ENCODE data around the gene TBXAS1.

The TBXAS1 gene

GRCh38 chr7:139857791-139858190 lies 28.7 kb downstream of the TBXAS1 start:
- no peak for ATAC-seq
- peaks cover 42% of the 10 kb centered on the region for H3K4me1 Mint-ChIP-seq
- no peaks in the 10 kb centered on the region for H3K27me3 Mint-ChIP-seq
- no peaks in the 10 kb centered on the region for H3K36me3 Mint-ChIP-seq
- H3K27ac Mint-ChIP-seq = no peak overlapping the region
- H3K4me3 Mint-ChIP-seq = no peak overlapping the region
- no peaks in the 10 kb centered on the region for H3K9me3 Mint-ChIP-seq

- Mint-ChIP-seq H3K9me3 (peaks cover 7% of the 10 kb centered on the region), H3K4me1 (peaks cover 22% of the 10 kb centered on the region), H3K27ac (peak overlapping the region; percentile 87), H3K27me3 (no peaks in the 10 kb centered on the region), H3K36me3 (peaks cover 8% of the 10 kb centered on the region), H3K4me3 (peak overlapping the region; percentile 30)
- ATAC-seq = peak; percentile 97
Measured at GRCh38 chr7:139860090-139860775, 31.2 kb downstream of the TBXAS1 start.

- H3K4me3 Mint-ChIP-seq = no peak overlapping the region
- H3K36me3 Mint-ChIP-seq = peaks cover 8% of the 10 kb centered on the region
- H3K27me3 Mint-ChIP-seq = no peaks in the 10 kb centered on the region
- H3K9me3 Mint-ChIP-seq = peaks cover 7% of the 10 kb centered on the region
- peaks cover 10% of the 10 kb centered on the region for H3K4me1 Mint-ChIP-seq
- H3K27ac Mint-ChIP-seq = no peak overlapping the region
- ATAC-seq = no peak
Measured at GRCh38 chr7:139861803-139862202, 32.7 kb downstream of the TBXAS1 start.

DNA sequence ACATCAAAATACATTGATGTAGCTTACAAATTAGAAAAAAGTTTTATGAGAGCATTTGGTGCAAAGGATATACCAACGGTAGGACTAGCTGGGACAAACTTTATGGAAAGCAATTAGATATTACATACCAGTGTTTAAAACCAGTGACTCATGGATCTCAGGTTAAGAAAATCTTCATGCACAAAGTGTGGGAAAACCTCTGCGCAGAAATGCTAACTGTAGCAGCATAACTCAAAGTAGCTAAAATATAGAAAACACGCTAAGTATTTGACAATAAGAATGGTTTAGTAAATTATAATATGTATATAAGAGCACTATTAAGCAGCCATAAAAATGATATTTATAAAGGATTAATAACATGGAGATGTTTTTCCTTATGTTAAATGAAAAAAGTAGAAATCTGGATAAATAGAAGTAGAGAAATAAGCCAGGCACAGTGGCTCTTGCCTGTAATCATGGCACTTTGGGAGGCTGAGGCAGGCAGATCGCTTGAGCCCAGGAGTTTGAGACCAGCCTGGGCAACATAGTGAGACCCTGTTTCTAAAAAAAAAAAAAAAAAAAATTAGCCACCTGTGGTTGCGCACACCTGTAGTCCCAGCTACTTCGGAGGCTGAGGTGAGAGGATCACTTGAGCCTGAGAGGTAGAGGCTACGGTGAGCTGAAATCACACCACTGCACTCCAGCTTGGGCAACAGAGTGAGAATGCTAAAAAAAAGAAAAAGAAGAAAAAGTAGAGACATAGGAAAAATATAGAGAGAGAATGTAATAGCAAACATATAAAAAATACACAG lies 37.2 kb downstream of the TBXAS1 start:
- H3K4me3 Mint-ChIP-seq = no peak overlapping the region
- H3K27me3 Mint-ChIP-seq = no peaks in the 10 kb centered on the region
- H3K36me3 Mint-ChIP-seq = peaks cover 8% of the 10 kb centered on the region
- H3K4me1 Mint-ChIP-seq = peaks cover 6% of the 10 kb centered on the region
- H3K9me3 Mint-ChIP-seq = peaks cover 7% of the 10 kb centered on the region
- no peak overlapping the region for H3K27ac Mint-ChIP-seq
- no peak for ATAC-seq

DNA sequence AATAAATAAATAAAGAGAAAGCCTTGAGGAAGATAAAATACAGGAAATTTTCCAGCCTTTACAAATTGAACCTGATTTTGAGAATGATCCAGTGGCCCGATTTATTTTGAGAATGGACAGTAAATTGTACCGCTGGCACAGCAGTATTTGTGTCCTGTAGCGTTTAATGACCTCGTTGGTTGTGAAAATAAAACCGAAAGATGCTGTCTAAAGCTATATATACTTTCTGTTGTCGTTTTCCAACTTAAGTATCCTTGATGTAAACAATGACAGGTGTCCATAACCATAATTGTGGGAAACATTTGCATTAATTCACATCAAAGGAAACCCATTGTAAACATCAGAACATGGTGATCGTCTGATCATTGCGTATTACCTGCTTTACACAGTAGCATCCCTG lies 38.8 kb downstream of the TBXAS1 start:
- peaks cover 7% of the 10 kb centered on the region for H3K9me3 Mint-ChIP-seq
- H3K27me3 Mint-ChIP-seq = no peaks in the 10 kb centered on the region
- peaks cover 6% of the 10 kb centered on the region for H3K4me1 Mint-ChIP-seq
- no peak overlapping the region for H3K27ac Mint-ChIP-seq
- H3K4me3 Mint-ChIP-seq = no peak overlapping the region
- no peak for ATAC-seq
- H3K36me3 Mint-ChIP-seq = peaks cover 8% of the 10 kb centered on the region

DNA sequence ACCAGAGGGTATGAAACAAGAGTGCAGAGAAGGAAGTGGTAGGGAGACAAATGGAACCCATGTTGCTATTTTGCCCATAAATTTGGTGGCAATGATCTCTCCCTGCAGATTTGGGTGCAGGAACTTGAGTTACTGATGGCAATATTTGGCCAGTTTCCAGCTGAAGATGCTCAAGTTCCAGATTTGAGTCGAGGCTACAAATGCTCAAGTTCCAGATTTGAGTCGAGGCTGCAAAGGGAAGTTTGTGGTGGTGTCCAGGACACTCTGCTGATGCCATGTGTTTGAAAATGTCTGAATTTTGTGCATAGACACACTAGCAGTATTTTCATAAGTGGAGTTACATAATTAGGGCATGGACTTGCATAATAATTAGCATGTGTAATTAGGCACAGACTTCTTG lies 40.8 kb downstream of the TBXAS1 start:
- no peak overlapping the region for H3K27ac Mint-ChIP-seq
- H3K4me3 Mint-ChIP-seq = no peak overlapping the region
- peaks cover 6% of the 10 kb centered on the region for H3K4me1 Mint-ChIP-seq
- peaks cover 11% of the 10 kb centered on the region for H3K36me3 Mint-ChIP-seq
- ATAC-seq = no peak
- H3K27me3 Mint-ChIP-seq = no peaks in the 10 kb centered on the region
- H3K9me3 Mint-ChIP-seq = peaks cover 2% of the 10 kb centered on the region

DNA sequence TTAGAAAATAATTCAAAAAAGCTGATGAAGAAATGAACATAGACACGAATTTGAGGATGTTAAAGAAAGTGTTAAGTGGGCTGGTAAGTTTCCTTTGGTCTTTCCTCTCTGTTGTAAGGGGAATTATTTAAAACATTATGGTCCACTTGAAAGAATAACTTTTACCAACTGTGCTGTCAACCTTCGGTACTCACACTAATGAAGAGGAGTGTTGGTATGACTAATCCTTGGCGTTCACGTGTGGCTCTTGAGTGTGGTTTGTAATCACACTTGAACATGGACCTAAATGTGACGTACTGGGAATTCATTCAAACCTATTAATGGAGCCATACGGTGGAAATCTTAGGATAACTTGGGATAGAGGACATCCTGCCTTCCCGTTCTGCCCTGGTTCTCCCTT lies 41.3 kb downstream of the TBXAS1 start:
- ATAC-seq = no peak
- no peak overlapping the region for H3K27ac Mint-ChIP-seq

DNA sequence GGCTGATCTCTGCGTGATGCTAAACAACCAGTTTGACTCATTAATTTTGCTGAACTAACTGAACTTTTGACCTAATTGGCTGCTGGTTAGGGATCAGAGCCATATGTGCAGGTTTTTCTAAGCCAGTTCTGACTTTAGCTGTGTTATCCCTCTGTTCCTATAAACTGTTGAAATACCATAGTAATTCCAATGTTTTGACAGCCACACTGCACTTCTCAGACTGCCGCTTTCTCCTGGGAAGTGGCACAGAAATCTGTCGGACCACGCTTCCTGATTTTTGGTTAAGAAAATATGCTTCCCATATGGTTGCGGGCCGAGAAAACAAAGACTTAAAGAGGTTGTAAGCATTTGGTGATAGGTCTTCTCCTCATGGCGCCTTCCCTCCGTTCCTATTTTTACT lies 42.3 kb downstream of the TBXAS1 start:
- no peak for ATAC-seq
- Mint-ChIP-seq H3K4me3 (no peak overlapping the region), H3K27me3 (no peaks in the 10 kb centered on the region), H3K4me1 (peaks cover 13% of the 10 kb centered on the region), H3K27ac (no peak overlapping the region), H3K9me3 (no peaks in the 10 kb centered on the region), H3K36me3 (peaks cover 11% of the 10 kb centered on the region)

More for the DNA sequence above, 41.3 kb downstream of the TBXAS1 start:
- peaks cover 6% of the 10 kb centered on the region for H3K4me1 Mint-ChIP-seq
- no peaks in the 10 kb centered on the region for H3K9me3 Mint-ChIP-seq
- peaks cover 11% of the 10 kb centered on the region for H3K36me3 Mint-ChIP-seq
- H3K4me3 Mint-ChIP-seq = no peak overlapping the region
- no peaks in the 10 kb centered on the region for H3K27me3 Mint-ChIP-seq

- Mint-ChIP-seq H3K4me3 (no peak overlapping the region), H3K27ac (no peak overlapping the region), H3K27me3 (no peaks in the 10 kb centered on the region), H3K36me3 (peaks cover 11% of the 10 kb centered on the region), H3K9me3 (no peaks in the 10 kb centered on the region), H3K4me1 (peaks cover 18% of the 10 kb centered on the region)
- no peak for ATAC-seq
Measured at GRCh38 chr7:139871820-139872219, 42.8 kb downstream of the TBXAS1 start.

DNA sequence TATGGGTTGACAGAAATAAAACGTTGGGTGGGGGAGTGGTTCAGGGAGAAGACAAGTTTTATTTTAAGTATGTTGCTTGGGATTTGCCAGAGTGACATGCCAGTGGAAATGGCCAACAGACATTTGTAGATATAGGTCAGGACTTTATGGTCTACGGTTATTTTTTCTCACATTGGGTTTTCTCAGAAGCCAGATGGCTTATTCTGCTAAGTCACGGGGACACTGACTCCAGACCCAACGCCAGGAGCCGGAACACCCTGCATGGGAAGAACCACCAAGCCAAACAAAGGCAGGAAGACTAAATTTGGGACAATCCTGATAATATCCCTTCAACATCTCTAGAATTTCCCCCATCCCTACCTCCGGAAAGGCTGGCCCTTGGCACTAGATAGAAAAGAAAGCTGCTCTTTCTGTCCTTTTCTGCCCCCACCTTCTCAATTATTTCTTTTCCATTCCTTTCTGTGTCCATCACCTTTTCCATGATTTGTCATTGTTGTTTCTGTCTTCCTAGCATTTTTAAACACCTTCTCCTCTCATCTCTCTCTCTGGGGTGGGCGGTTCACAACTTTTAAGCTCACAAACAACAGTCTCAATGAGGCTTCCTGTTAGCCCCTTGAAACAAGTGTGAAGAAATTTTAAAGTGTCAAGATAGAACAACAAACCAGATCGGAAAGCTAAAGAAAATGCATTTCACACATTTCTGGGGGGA lies 44.7 kb downstream of the TBXAS1 start:
- no peak overlapping the region for H3K27ac Mint-ChIP-seq
- H3K4me3 Mint-ChIP-seq = no peak overlapping the region
- peaks cover 4% of the 10 kb centered on the region for H3K9me3 Mint-ChIP-seq
- H3K4me1 Mint-ChIP-seq = peaks cover 26% of the 10 kb centered on the region
- ATAC-seq = no peak
- H3K36me3 Mint-ChIP-seq = peaks cover 18% of the 10 kb centered on the region
- H3K27me3 Mint-ChIP-seq = no peaks in the 10 kb centered on the region

- H3K36me3 Mint-ChIP-seq = peaks cover 18% of the 10 kb centered on the region
- H3K27me3 Mint-ChIP-seq = no peaks in the 10 kb centered on the region
- peaks cover 26% of the 10 kb centered on the region for H3K4me1 Mint-ChIP-seq
- no peak overlapping the region for H3K4me3 Mint-ChIP-seq
- ATAC-seq = no peak
- H3K9me3 Mint-ChIP-seq = peaks cover 4% of the 10 kb centered on the region
- no peak overlapping the region for H3K27ac Mint-ChIP-seq
Measured at GRCh38 chr7:139874302-139874629, 45.2 kb downstream of the TBXAS1 start.

DNA sequence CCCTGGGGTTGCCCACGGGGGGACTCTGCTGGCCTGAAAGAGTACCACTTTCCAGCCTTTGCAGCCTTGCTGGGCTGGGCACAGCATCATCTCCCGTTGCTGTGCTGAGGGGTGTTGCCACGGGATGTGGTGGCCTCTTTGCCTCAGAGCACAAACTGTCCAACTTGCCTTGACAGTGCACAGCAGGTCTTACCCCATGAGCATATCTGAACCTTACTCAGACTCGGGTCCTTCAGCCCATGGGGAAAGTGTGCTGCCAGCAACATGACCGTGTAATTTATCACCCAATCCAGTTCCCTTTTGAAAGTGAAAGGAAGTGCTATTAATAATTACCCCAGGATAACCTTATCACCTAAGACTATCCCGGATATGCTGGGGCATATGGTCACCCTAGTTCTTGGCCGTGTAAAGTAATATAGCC lies 46.8 kb downstream of the TBXAS1 start:
- ATAC-seq = peak; percentile 66
- peaks cover 4% of the 10 kb centered on the region for H3K9me3 Mint-ChIP-seq
- H3K4me1 Mint-ChIP-seq = peaks cover 20% of the 10 kb centered on the region
- H3K27me3 Mint-ChIP-seq = no peaks in the 10 kb centered on the region
- no peak overlapping the region for H3K27ac Mint-ChIP-seq
- no peak overlapping the region for H3K4me3 Mint-ChIP-seq
- peaks cover 24% of the 10 kb centered on the region for H3K36me3 Mint-ChIP-seq

- no peak for ATAC-seq
- H3K36me3 Mint-ChIP-seq = peaks cover 28% of the 10 kb centered on the region
- no peaks in the 10 kb centered on the region for H3K27me3 Mint-ChIP-seq
- H3K27ac Mint-ChIP-seq = no peak overlapping the region
- H3K4me1 Mint-ChIP-seq = peaks cover 20% of the 10 kb centered on the region
- H3K9me3 Mint-ChIP-seq = peaks cover 4% of the 10 kb centered on the region
- H3K4me3 Mint-ChIP-seq = no peak overlapping the region
Measured at GRCh38 chr7:139876622-139877283, 47.7 kb downstream of the TBXAS1 start.

GRCh38 chr7:139883814-139884213 lies 54.8 kb downstream of the TBXAS1 start:
- Mint-ChIP-seq H3K4me3 (no peak overlapping the region), H3K9me3 (peaks cover 3% of the 10 kb centered on the region), H3K27me3 (no peaks in the 10 kb centered on the region), H3K4me1 (peaks cover 15% of the 10 kb centered on the region), H3K36me3 (peaks cover 19% of the 10 kb centered on the region), H3K27ac (no peak overlapping the region)
- no peak for ATAC-seq

DNA sequence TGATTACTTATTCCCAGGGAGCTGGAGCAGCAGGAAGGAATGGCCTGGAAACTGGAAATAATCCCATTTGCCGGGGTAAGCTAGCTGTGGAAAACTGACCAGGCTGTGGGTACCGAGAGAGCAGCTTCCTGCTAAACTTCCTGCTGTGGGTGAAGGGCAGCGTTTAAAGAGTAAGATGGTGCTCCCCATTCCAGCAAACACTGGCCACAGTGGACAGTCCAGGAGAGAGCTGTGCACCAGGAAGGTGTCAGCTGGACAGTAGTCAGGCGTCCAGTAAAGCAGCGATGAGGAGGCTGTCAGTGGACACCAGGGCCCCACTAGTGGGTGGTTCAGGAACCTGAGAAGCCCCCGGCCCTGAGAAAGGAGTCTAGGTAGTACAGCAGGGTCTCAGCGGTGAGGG lies 55.4 kb downstream of the TBXAS1 start:
- no peak overlapping the region for H3K27ac Mint-ChIP-seq
- no peak for ATAC-seq

More for the DNA sequence above, 55.4 kb downstream of the TBXAS1 start:
- Mint-ChIP-seq H3K27me3 (no peaks in the 10 kb centered on the region), H3K36me3 (peaks cover 24% of the 10 kb centered on the region), H3K9me3 (peaks cover 4% of the 10 kb centered on the region), H3K4me1 (peaks cover 16% of the 10 kb centered on the region), H3K4me3 (no peak overlapping the region)
